SU-DHL-6 (cell line): ENCODE measurements around the gene PTPRJ.

ENCODE experiments used
- H2AFZ ChIP-seq: fragments of 200-600 bp; sonication (generic); 2 replicates; pipeline ENCODE4 v1.6.1; 2014; ENCODE audit warnings: low read depth, mild to moderate bottlenecking, moderate library complexity, mixed read lengths, antibody characterized with exemption, low read length; ENCODE audit not compliant: severe bottlenecking
- H3F3A ChIP-seq: fragments of 200-600 bp; shearing (Covaris generic); 2 replicates; pipeline ENCODE4 v1.6.0; 2016; ENCODE audit warnings: antibody characterized with exemption, mild to moderate bottlenecking; ENCODE audit not compliant: insufficient read depth
- H3K27ac ChIP-seq: fragments of 200-600 bp; sonication (generic); 2 replicates; pipeline ENCODE4 v1.5.1; 2016; ENCODE audit warnings: low read depth, mild to moderate bottlenecking, low read length, moderate library complexity, mixed read lengths
- H3K27me3 ChIP-seq: fragments of 200-600 bp; sonication (generic), shearing (Covaris generic); 2 replicates; pipeline ENCODE4 v1.6.0; 2014; ENCODE audit warnings: mild to moderate bottlenecking, low read length
- H3K36me3 ChIP-seq: fragments of 200-600 bp; sonication (generic); 2 replicates; pipeline ENCODE4 v1.6.1; 2014; ENCODE audit warnings: mild to moderate bottlenecking, low read length, mixed read lengths
- H3K4me2 ChIP-seq: fragments of 300-600, 200-600 bp; shearing (Covaris generic), sonication (generic); 2 replicates; pipeline ENCODE4 v1.6.0; 2014; ENCODE audit warnings: low read length, low read depth, mild to moderate bottlenecking; ENCODE audit not compliant: poor library complexity, severe bottlenecking
- H3K4me3 ChIP-seq: fragments of 200-600 bp; sonication (generic); 2 replicates; pipeline ENCODE4 v1.5.1; 2014; ENCODE audit warnings: antibody characterized with exemption, low read length, mild to moderate bottlenecking, mixed read lengths; ENCODE audit not compliant: insufficient read depth, poor library complexity, severe bottlenecking
- H3K79me2 ChIP-seq: fragments of 200-600 bp; sonication (generic); 2 replicates; pipeline ENCODE4 v1.6.1; 2014; ENCODE audit warnings: mild to moderate bottlenecking, low read length, moderate library complexity; ENCODE audit not compliant: insufficient read depth
- H3K9ac ChIP-seq: fragments of 200-600 bp; sonication (generic); 2 replicates; pipeline ENCODE4 v1.7.0; 2014; ENCODE audit warnings: mild to moderate bottlenecking, low read length
- H3K9me2 ChIP-seq: fragments of 200-600 bp; sonication (generic); replicated peaks from 2 replicates; pipeline ENCODE4 v1.6.1; 2014; ENCODE audit warnings: low read length; ENCODE audit not compliant: insufficient read depth
- H3K9me3 ChIP-seq: fragments of 200-600 bp; sonication (generic); 2 replicates; pipeline ENCODE4 v1.6.1; 2014; ENCODE audit warnings: low read length, mixed read lengths; ENCODE audit not compliant: insufficient read depth
- H4K20me1 ChIP-seq: fragments of 200-600 bp; sonication (generic); 2 replicates; pipeline ENCODE4 v1.6.1; 2014; ENCODE audit warnings: low read depth, mild to moderate bottlenecking, antibody characterized with exemption, low read length, moderate library complexity, mixed read lengths
- EZH2phosphoT487 ChIP-seq: fragments of 200-600 bp; sonication (generic), shearing (Covaris generic); conservative IDR thresholded peaks from 2 replicates; pipeline ENCODE4 v1.6.1; 2018; ENCODE audit warnings: mild to moderate bottlenecking, antibody characterized with exemption, low read length, moderate library complexity, mixed read lengths
- TF ChIP-seq, protein P1 (sequence below): fragments of 200-600 bp; sonication (generic); IDR thresholded peaks from one replicate; pipeline ENCODE4 v1.5.1; 2017; ENCODE audit warnings: antibody characterized with exemption, mild to moderate bottlenecking, low read length, moderate library complexity; ENCODE audit not compliant: insufficient read depth, poor library complexity, severe bottlenecking

Gene PTPRJ

DNA sequence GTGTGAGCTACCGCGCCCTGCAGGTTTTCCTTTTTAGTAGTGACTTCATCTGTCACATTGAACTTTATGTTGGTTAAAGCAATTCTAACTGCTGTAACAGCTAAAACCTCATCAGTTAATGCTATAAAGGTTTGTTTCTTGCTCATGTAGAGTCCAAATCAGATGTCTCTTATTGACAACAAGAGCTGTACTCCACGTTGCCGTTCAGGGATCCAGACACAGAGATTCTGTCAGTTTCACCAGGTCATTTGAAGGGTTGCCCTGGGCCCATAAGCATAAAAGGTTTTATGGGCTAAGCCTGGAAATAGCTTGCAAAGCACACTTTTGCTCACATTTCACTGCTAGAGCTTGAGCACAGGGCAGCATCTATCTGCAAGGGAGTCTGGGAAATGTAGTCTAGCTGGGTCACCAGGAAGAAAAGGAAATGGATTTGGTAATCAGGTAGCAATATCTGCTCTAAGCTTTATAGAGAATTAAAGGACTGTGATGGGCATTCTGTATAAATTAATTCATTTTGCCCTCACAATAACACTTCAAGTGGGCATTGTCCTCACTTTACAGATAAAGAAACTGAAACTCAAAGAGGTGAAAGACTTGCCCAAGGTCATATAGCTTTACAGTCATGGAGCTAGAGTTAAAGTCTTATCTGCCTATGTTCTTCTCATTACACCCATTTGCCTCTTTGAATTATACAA lies 25.2 kb upstream of the PTPRJ start:
- Histone ChIP-seq H3K79me2 (no peaks in the 10 kb centered on the region), H3F3A (no peaks in the 10 kb centered on the region), H3K4me2 (no peak overlapping the region), H3K27ac (no peak overlapping the region), H3K9ac (no peak overlapping the region), H4K20me1 (no peaks in the 10 kb centered on the region), H3K27me3 (no peaks in the 10 kb centered on the region), H3K36me3 (no peaks in the 10 kb centered on the region), H3K9me2 (no peaks in the 10 kb centered on the region), H3K4me3 (no peak overlapping the region), H2AFZ (no peak overlapping the region), H3K9me3 (no peaks in the 10 kb centered on the region)
- no peak for TF ChIP-seq EZH2phosphoT487

DNA sequence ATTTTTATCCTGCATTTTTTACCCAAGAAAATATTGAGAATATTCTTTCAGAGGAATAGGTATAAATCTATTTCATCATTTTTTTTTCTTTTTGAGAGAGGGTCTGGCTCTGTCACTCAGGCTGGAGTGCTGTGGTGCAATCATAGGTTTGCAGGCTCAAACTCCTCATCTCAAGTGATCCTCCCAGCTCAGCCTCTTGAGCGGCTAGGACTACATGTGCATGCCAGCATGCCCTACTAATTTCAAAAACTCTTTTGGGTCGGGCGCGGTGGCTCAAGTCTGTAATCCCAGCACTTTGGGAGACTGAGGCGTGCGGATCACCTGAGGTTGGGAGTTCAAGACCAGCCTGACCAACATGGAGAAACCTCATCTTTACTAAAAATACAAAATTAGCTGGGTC lies 20.3 kb upstream of the PTPRJ start:
- no peaks in the 10 kb centered on the region for H3K9me3 ChIP-seq
- no peaks in the 10 kb centered on the region for H3K27me3 ChIP-seq
- no peak overlapping the region for H3K4me2 ChIP-seq
- H3K27ac ChIP-seq: no peak overlapping the region
- no peak for TF ChIP-seq EZH2phosphoT487
- TF ChIP-seq, protein P1, sequence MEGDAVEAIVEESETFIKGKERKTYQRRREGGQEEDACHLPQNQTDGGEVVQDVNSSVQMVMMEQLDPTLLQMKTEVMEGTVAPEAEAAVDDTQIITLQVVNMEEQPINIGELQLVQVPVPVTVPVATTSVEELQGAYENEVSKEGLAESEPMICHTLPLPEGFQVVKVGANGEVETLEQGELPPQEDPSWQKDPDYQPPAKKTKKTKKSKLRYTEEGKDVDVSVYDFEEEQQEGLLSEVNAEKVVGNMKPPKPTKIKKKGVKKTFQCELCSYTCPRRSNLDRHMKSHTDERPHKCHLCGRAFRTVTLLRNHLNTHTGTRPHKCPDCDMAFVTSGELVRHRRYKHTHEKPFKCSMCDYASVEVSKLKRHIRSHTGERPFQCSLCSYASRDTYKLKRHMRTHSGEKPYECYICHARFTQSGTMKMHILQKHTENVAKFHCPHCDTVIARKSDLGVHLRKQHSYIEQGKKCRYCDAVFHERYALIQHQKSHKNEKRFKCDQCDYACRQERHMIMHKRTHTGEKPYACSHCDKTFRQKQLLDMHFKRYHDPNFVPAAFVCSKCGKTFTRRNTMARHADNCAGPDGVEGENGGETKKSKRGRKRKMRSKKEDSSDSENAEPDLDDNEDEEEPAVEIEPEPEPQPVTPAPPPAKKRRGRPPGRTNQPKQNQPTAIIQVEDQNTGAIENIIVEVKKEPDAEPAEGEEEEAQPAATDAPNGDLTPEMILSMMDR: no peak
- no peaks in the 10 kb centered on the region for H3K79me2 ChIP-seq
- H3F3A ChIP-seq: no peaks in the 10 kb centered on the region
- no peak overlapping the region for H3K9ac ChIP-seq
- H2AFZ ChIP-seq: no peak overlapping the region
- H4K20me1 ChIP-seq: no peaks in the 10 kb centered on the region
- H3K9me2 ChIP-seq: no peaks in the 10 kb centered on the region
- H3K36me3 ChIP-seq: no peaks in the 10 kb centered on the region
- H3K4me3 ChIP-seq: no peak overlapping the region

DNA sequence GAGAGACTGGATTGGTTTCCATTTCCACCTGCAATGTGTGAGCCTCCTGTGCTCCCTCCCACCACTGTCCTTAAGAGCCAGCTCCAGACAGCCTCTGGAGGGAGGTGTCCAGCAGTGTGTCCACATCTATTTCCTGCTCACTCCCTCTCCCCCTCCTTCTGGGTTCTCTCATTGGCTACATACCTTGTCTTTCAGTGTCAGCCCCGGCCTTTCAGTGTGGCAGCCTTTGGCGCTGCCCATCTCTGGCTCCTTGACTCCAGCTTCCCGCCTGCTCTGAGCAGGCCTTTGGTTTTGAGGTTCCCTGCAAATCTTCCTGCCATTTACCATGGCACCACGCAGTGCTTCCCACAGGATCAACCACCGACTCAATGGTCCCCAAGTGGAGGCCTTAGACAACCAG lies 19.0 kb upstream of the PTPRJ start:
- Histone ChIP-seq H4K20me1 (no peaks in the 10 kb centered on the region), H3K4me3 (no peak overlapping the region), H3K27ac (no peak overlapping the region), H3K36me3 (no peaks in the 10 kb centered on the region), H3F3A (no peaks in the 10 kb centered on the region), H3K27me3 (no peaks in the 10 kb centered on the region), H3K79me2 (no peaks in the 10 kb centered on the region), H3K9me2 (no peaks in the 10 kb centered on the region), H2AFZ (no peak overlapping the region), H3K4me2 (no peak overlapping the region), H3K9ac (no peak overlapping the region), H3K9me3 (no peaks in the 10 kb centered on the region)
- TF ChIP-seq, protein P1: no peak
- TF ChIP-seq EZH2phosphoT487: no peak

DNA sequence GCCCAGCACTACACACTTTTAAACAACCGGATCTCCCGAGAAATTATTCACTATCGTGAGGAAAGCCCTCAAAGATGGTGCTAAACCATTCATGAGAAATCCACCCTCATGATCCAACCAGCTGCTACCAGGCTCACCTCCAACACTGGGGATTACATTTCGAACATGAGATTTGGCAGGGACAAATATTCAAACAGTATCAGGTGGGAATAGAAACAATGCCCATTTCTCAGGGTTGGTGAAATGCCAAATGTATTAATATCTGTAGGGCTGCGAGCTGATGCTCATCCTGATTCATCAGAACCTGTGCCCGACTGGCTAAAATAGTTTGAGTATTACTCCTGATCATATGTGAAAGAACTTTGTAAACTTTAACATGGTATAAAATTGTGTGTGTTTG lies 15.8 kb upstream of the PTPRJ start:
- Histone ChIP-seq H3K27me3 (no peaks in the 10 kb centered on the region), H3K9me2 (no peaks in the 10 kb centered on the region), H3K36me3 (no peaks in the 10 kb centered on the region), H3K9ac (no peak overlapping the region), H3K9me3 (no peaks in the 10 kb centered on the region), H3K4me3 (no peak overlapping the region), H4K20me1 (no peaks in the 10 kb centered on the region), H2AFZ (no peak overlapping the region), H3K79me2 (no peaks in the 10 kb centered on the region), H3K4me2 (no peak overlapping the region), H3K27ac (no peak overlapping the region), H3F3A (no peaks in the 10 kb centered on the region)
- TF ChIP-seq EZH2phosphoT487: no peak
